WTC11 (cell line): ENCODE results near the gene USH2A. TPM values are rescaled to one million over a fixed set of nuclear protein-coding genes. Genes with fewer than 3 reads are reported as not detected.

ENCODE experiments used
- ATAC-seq: fragments of 200-7000 bp; cut with Tn5 transposase; 2 replicates; pipeline ENCODE4 v1.10.0; 2021; ENCODE audit warnings: mild to moderate bottlenecking, moderate library complexity
- CTCF ChIA-PET: fragments of 300-600 bp; sonication (Branson Sonifier 250); formaldehyde crosslinking; loops from one replicate; lab custom pipeline; 2021; ENCODE audit warnings: antibody characterized with exemption; lab: Charles Lee
- POLR2A ChIA-PET: fragments of 350-600 bp; sonication (Branson Sonifier 250); formaldehyde crosslinking; loops from one replicate; lab custom pipeline; 2021; ENCODE audit warnings: antibody characterized with exemption; lab: Charles Lee
- DNase-seq: peaks from one replicate; pipeline ENCODE4 v3.0.0; 2021; ENCODE audit warnings: low spot score
- H3K27ac Mint-ChIP-seq: 2 replicates; pipeline ENCODE4 v1.8.0; 2021; ENCODE audit warnings: mixed read lengths
- H3K27me3 Mint-ChIP-seq: 2 replicates; pipeline ENCODE4 v1.8.0; 2021; ENCODE audit warnings: low read depth, mild to moderate bottlenecking, moderate library complexity, mixed read lengths
- H3K36me3 Mint-ChIP-seq: 2 replicates; pipeline ENCODE4 v1.8.0; 2021; ENCODE audit warnings: mixed read lengths
- H3K4me1 Mint-ChIP-seq: 2 replicates; pipeline ENCODE4 v1.8.0; 2022; ENCODE audit warnings: mixed read lengths
- H3K4me3 Mint-ChIP-seq: 2 replicates; pipeline ENCODE4 v1.8.0; 2021; ENCODE audit warnings: mild to moderate bottlenecking, moderate library complexity, mixed read lengths
- H3K9me3 Mint-ChIP-seq: 2 replicates; pipeline ENCODE4 v1.8.0; 2021; ENCODE audit warnings: mixed read lengths
- ATF3 ChIP-seq: sonication (generic); formaldehyde crosslinking; conservative IDR thresholded peaks from 2 replicates; pipeline ENCODE4 v1.8.1; 2022; ENCODE audit warnings: mild to moderate bottlenecking, missing genetic modification reagents
- ATF6 ChIP-seq: sonication (generic); formaldehyde crosslinking; IDR thresholded peaks from 2 replicates; pipeline ENCODE4 v1.8.1; 2023; ENCODE audit warnings: mild to moderate bottlenecking, missing genetic modification reagents
- CREM ChIP-seq: sonication (generic); formaldehyde crosslinking; IDR thresholded peaks from 2 replicates; pipeline ENCODE4 v1.8.1; 2022; ENCODE audit warnings: mild to moderate bottlenecking, missing genetic modification reagents, moderate library complexity
- EMX1 ChIP-seq: fragments of 250-450 bp; sonication (Bioruptor Pico); IDR thresholded peaks from 2 replicates; pipeline ENCODE4 v1.8.0; 2021; ENCODE audit warnings: mild to moderate bottlenecking
- ETV6 ChIP-seq: sonication (generic); formaldehyde crosslinking; IDR thresholded peaks from 2 replicates; pipeline ENCODE4 v1.8.1; 2022; ENCODE audit warnings: mild to moderate bottlenecking, missing genetic modification reagents
- GRHL2 ChIP-seq: fragments of 250-450 bp; sonication (Bioruptor Pico); IDR thresholded peaks from 2 replicates; pipeline ENCODE4 v1.8.0; 2022; ENCODE audit warnings: mild to moderate bottlenecking, moderate library complexity; ENCODE audit not compliant: insufficient replicate concordance, severe bottlenecking
- IRF2 ChIP-seq: sonication (generic); formaldehyde crosslinking; IDR thresholded peaks from 2 replicates; pipeline ENCODE4 v1.8.0; 2022; ENCODE audit warnings: low read depth, missing genetic modification reagents, borderline replicate concordance
- JAZF1 ChIP-seq: fragments of 250-450 bp; sonication (Bioruptor Pico); IDR thresholded peaks from 2 replicates; pipeline ENCODE4 v1.9.0; 2021; ENCODE audit warnings: moderate library complexity, mild to moderate bottlenecking, inconsistent platforms
- KAT7 ChIP-seq: sonication (generic); formaldehyde crosslinking; IDR thresholded peaks from 2 replicates; pipeline ENCODE4 v1.8.1; 2023; ENCODE audit warnings: missing genetic modification reagents, mild to moderate bottlenecking, borderline replicate concordance
- MLX ChIP-seq: sonication (generic); formaldehyde crosslinking; IDR thresholded peaks from 2 replicates; pipeline ENCODE4 v1.8.1; 2023; ENCODE audit warnings: mild to moderate bottlenecking, missing genetic modification reagents, moderate library complexity
- MYBL2 ChIP-seq: sonication (generic); formaldehyde crosslinking; IDR thresholded peaks from 2 replicates; pipeline ENCODE4 v1.8.1; 2023; ENCODE audit warnings: mild to moderate bottlenecking, moderate library complexity, missing genetic modification reagents
- NFYB ChIP-seq: sonication (generic); formaldehyde crosslinking; conservative IDR thresholded peaks from 2 replicates; pipeline ENCODE4 v1.8.0; 2022; ENCODE audit warnings: low read depth, missing genetic modification reagents
- NR2C2 ChIP-seq: sonication (generic); formaldehyde crosslinking; IDR thresholded peaks from 2 replicates; pipeline ENCODE4 v1.8.0; 2022; ENCODE audit warnings: mild to moderate bottlenecking, missing genetic modification reagents
- NR3C1 ChIP-seq: sonication (generic); formaldehyde crosslinking; conservative IDR thresholded peaks from 2 replicates; pipeline ENCODE4 v1.8.1; 2023; ENCODE audit warnings: low read depth, mild to moderate bottlenecking, missing genetic modification reagents
- RELA ChIP-seq: sonication (generic); formaldehyde crosslinking; IDR thresholded peaks from 2 replicates; pipeline ENCODE4 v1.8.1; 2022; ENCODE audit warnings: missing genetic modification reagents, mild to moderate bottlenecking, borderline replicate concordance
- SMAD3 ChIP-seq: sonication (generic); formaldehyde crosslinking; IDR thresholded peaks from 2 replicates; pipeline ENCODE4 v1.8.0; 2022; ENCODE audit warnings: missing genetic modification reagents, mild to moderate bottlenecking, borderline replicate concordance
- SMAD4 ChIP-seq: sonication (generic); formaldehyde crosslinking; IDR thresholded peaks from 2 replicates; pipeline ENCODE4 v1.8.0; 2022; ENCODE audit warnings: mild to moderate bottlenecking, missing genetic modification reagents
- SP1 ChIP-seq: sonication (generic); formaldehyde crosslinking; conservative IDR thresholded peaks from 2 replicates; pipeline ENCODE4 v1.8.1; 2022; ENCODE audit warnings: missing genetic modification reagents
- TEAD1 ChIP-seq: sonication (generic); formaldehyde crosslinking; IDR thresholded peaks from 2 replicates; pipeline ENCODE4 v1.8.0; 2022; ENCODE audit warnings: mild to moderate bottlenecking, missing genetic modification reagents
- TP53 ChIP-seq: sonication (generic); formaldehyde crosslinking; IDR thresholded peaks from 2 replicates; pipeline ENCODE4 v1.8.1; 2023; ENCODE audit warnings: mild to moderate bottlenecking, missing genetic modification reagents
- USF2 ChIP-seq: sonication (generic); formaldehyde crosslinking; IDR thresholded peaks from 2 replicates; pipeline ENCODE4 v1.8.1; 2023; ENCODE audit warnings: mild to moderate bottlenecking, missing genetic modification reagents, moderate library complexity
- ZBTB21 ChIP-seq: sonication (generic); formaldehyde crosslinking; IDR thresholded peaks from 2 replicates; pipeline ENCODE4 v1.8.1; 2023; ENCODE audit warnings: mild to moderate bottlenecking, missing genetic modification reagents, borderline replicate concordance
- ZNF121 ChIP-seq: sonication (generic); formaldehyde crosslinking; IDR thresholded peaks from 2 replicates; pipeline ENCODE4 v1.8.0; 2023; ENCODE audit warnings: missing genetic modification reagents
- ZNF263 ChIP-seq: sonication (generic); formaldehyde crosslinking; IDR thresholded peaks from 2 replicates; pipeline ENCODE4 v1.8.1; 2022; ENCODE audit warnings: low read depth, mild to moderate bottlenecking, moderate library complexity, missing genetic modification reagents
- ZNF317 ChIP-seq: sonication (generic); formaldehyde crosslinking; IDR thresholded peaks from 2 replicates; pipeline ENCODE4 v1.8.1; 2023; ENCODE audit warnings: low read depth, mild to moderate bottlenecking, moderate library complexity, missing genetic modification reagents, borderline replicate concordance
- ZNF396 ChIP-seq: fragments of 250-450 bp; sonication (Bioruptor Pico); IDR thresholded peaks from 2 replicates; pipeline ENCODE4 v1.8.0; 2021; ENCODE audit warnings: mild to moderate bottlenecking, moderate library complexity, borderline replicate concordance
- ZNF416 ChIP-seq: fragments of 250-450 bp; sonication (Bioruptor Pico); IDR thresholded peaks from 2 replicates; pipeline ENCODE4 v1.9.0; 2021; ENCODE audit warnings: mild to moderate bottlenecking, inconsistent platforms
- ZNF423 ChIP-seq: fragments of 250-450 bp; sonication (Bioruptor Pico); IDR thresholded peaks from 2 replicates; pipeline ENCODE4 v2.1.2; 2022; ENCODE audit warnings: mild to moderate bottlenecking, moderate library complexity
- ZNF671 ChIP-seq: fragments of 250-450 bp; sonication (Bioruptor Pico); IDR thresholded peaks from 2 replicates; pipeline ENCODE4 v1.8.0; 2021; ENCODE audit warnings: mild to moderate bottlenecking
- total RNA-seq: library from RNA; stranded (reverse); gene quantifications from 3 replicates; pipeline ENCODE4 v1.2.3, GENCODE V29; 2021

USH2A gene
- total RNA-seq, 1 experiment from 2014 or later, result 0.37 TPM

- TF ChIP-seq ETV6 (CRISPR knock-in tag) (no peak), ZBTB21 (CRISPR knock-in tag) (no peak), ZNF263 (CRISPR knock-in tag) (no peak), KAT7 (CRISPR knock-in tag) (no peak), NFYB (CRISPR knock-in tag) (no peak), MYBL2 (CRISPR knock-in tag) (no peak), ZNF121 (no peak), ZNF416 (CRISPR knock-in tag) (no peak)
- Mint-ChIP-seq H3K36me3 (no peaks in the 10 kb centered on the region), H3K27me3 (no peaks in the 10 kb centered on the region), H3K9me3 (0 out of 2 replicates have a peak, but pooled peaks cover under 1% of the 10 kb centered on the region), H3K4me3 (no peak overlapping the region), H3K4me1 (no peaks in the 10 kb centered on the region), H3K27ac (no peak overlapping the region)
- ChIA-PET CTCF (no interaction called here), POLR2A (no interaction called here)
- no peak for DNase-seq
- ATAC-seq, result no peak
Observed at GRCh38 chr1:216368249-216368648, 55.0 kb downstream of the USH2A start.

- CTCF ChIA-PET, result interaction anchor here (1.2 kb wide), 1 partner anchor 146 kb away, joined by 3 read pairs; no protein-coding TSS in a partner anchor
- POLR2A ChIA-PET, result no interaction called here
- TF ChIP-seq NR3C1 (no peak), ZNF317 (CRISPR knock-in tag) (no peak)
- H3K4me1 Mint-ChIP-seq, result no peaks in the 10 kb centered on the region
- no peaks in the 10 kb centered on the region for H3K27me3 Mint-ChIP-seq
- H3K9me3 Mint-ChIP-seq, result no peaks in the 10 kb centered on the region
- H3K4me3 Mint-ChIP-seq, result no peak overlapping the region
- DNase-seq, result no peak
- no peak for ATAC-seq
- H3K27ac Mint-ChIP-seq, result no peak overlapping the region
- no peaks in the 10 kb centered on the region for H3K36me3 Mint-ChIP-seq
Observed at GRCh38 chr1:216366979-216367378, 56.3 kb downstream of the USH2A start.

- Mint-ChIP-seq H3K4me1 (no peaks in the 10 kb centered on the region), H3K27ac (no peak overlapping the region), H3K9me3 (no peaks in the 10 kb centered on the region), H3K4me3 (no peak overlapping the region), H3K36me3 (no peaks in the 10 kb centered on the region), H3K27me3 (no peaks in the 10 kb centered on the region)
- ChIA-PET CTCF (no interaction called here), POLR2A (no interaction called here)
- no peak for TF ChIP-seq ZNF671 (CRISPR knock-in tag)
- no peak for TF ChIP-seq ATF6 (CRISPR knock-in tag)
- TF ChIP-seq TEAD1 (CRISPR knock-in tag), result no peak
- no peak for TF ChIP-seq ZNF423 (CRISPR knock-in tag)
- no peak for TF ChIP-seq SMAD4 (CRISPR knock-in tag)
- no peak for TF ChIP-seq TP53
- TF ChIP-seq NR2C2 (CRISPR knock-in tag), result no peak
- no peak for TF ChIP-seq EMX1
- TF ChIP-seq GRHL2, result no peak
- no peak for TF ChIP-seq ZNF121
- no peak for TF ChIP-seq JAZF1 (CRISPR knock-in tag)
- DNase-seq, result no peak
- ATAC-seq, result no peak
Observed at GRCh38 chr1:216356945-216357344, 66.3 kb downstream of the USH2A start.

GRCh38 chr1:216350186-216350585 lies 73.1 kb downstream of the USH2A start:
- Mint-ChIP-seq H3K36me3 (0 out of 2 replicates have a peak, but pooled peaks cover 2% of the 10 kb centered on the region), H3K4me1 (peaks cover 14% of the 10 kb centered on the region), H3K27ac (no peak overlapping the region), H3K9me3 (peaks cover 12% of the 10 kb centered on the region), H3K4me3 (no peak overlapping the region), H3K27me3 (no peaks in the 10 kb centered on the region)
- ChIA-PET POLR2A (no interaction called here), CTCF (no interaction called here)
- ATAC-seq (no peak), DNase-seq (no peak)
- TF ChIP-seq IRF2 (no peak), ATF3 (CRISPR knock-in tag) (no peak), GRHL2 (no peak), SMAD4 (CRISPR knock-in tag) (no peak), RELA (CRISPR knock-in tag) (no peak), ZNF396 (CRISPR knock-in tag) (no peak), TEAD1 (CRISPR knock-in tag) (no peak), SMAD3 (CRISPR knock-in tag) (no peak), EMX1 (no peak), USF2 (CRISPR knock-in tag) (no peak), SP1 (CRISPR knock-in tag) (no peak), CREM (no peak), NR2C2 (CRISPR knock-in tag) (no peak), MLX (CRISPR knock-in tag) (no peak)
